Neural progenitor cell (in vitro differentiated cells): ENCODE data around the gene TBX18.

ENCODE experiments used
- EZH2 ChIP-seq: fragments of 200-600 bp; sonication (generic); IDR thresholded peaks from 2 replicates; pipeline ENCODE4 v1.6.1; 2017; ENCODE audit warnings: antibody characterized with exemption, mild to moderate bottlenecking, moderate library complexity
- EZH2phosphoT487 ChIP-seq: fragments of 200-600 bp; sonication (generic); IDR thresholded peaks from 2 replicates; pipeline ENCODE4 v1.6.1; 2017; ENCODE audit warnings: antibody characterized with exemption
- TF ChIP-seq, protein P1 (sequence below): fragments of 200-600 bp; sonication (generic); IDR thresholded peaks from 2 replicates; pipeline ENCODE4 v1.5.1; 2017; ENCODE audit warnings: antibody characterized with exemption, mild to moderate bottlenecking

GRCh38 chr6:84791927-84792326, 27.5 kb upstream of the TBX18 start:
- TF ChIP-seq EZH2: no peak
- TF ChIP-seq, protein P1, sequence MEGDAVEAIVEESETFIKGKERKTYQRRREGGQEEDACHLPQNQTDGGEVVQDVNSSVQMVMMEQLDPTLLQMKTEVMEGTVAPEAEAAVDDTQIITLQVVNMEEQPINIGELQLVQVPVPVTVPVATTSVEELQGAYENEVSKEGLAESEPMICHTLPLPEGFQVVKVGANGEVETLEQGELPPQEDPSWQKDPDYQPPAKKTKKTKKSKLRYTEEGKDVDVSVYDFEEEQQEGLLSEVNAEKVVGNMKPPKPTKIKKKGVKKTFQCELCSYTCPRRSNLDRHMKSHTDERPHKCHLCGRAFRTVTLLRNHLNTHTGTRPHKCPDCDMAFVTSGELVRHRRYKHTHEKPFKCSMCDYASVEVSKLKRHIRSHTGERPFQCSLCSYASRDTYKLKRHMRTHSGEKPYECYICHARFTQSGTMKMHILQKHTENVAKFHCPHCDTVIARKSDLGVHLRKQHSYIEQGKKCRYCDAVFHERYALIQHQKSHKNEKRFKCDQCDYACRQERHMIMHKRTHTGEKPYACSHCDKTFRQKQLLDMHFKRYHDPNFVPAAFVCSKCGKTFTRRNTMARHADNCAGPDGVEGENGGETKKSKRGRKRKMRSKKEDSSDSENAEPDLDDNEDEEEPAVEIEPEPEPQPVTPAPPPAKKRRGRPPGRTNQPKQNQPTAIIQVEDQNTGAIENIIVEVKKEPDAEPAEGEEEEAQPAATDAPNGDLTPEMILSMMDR: no peak
- TF ChIP-seq EZH2phosphoT487: no peak
